ENCODE measurements around the gene GRAP2.

GRAP2 gene

DNA sequence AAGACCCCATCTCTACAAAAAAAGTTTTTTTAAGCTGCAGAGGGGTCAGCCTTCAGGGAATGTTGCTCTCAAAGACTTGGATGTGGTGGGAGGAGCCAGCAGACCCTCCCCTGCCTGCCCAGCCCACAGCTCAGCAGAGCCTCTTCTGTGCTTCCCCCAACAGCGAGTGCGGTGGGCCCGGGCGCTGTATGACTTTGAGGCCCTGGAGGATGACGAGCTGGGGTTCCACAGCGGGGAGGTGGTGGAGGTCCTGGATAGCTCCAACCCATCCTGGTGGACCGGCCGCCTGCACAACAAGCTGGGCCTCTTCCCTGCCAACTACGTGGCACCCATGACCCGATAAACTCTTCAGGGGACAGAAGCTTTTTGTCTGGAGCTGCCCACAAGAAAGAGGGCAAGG lies 69.9 kb downstream of the GRAP2 start:
- no peaks in the 10 kb centered on the region for H3K27me3 Mint-ChIP-seq
- peaks cover 55% of the 10 kb centered on the region for H3K36me3 Mint-ChIP-seq (ENCODE audit: low read depth)

DNA sequence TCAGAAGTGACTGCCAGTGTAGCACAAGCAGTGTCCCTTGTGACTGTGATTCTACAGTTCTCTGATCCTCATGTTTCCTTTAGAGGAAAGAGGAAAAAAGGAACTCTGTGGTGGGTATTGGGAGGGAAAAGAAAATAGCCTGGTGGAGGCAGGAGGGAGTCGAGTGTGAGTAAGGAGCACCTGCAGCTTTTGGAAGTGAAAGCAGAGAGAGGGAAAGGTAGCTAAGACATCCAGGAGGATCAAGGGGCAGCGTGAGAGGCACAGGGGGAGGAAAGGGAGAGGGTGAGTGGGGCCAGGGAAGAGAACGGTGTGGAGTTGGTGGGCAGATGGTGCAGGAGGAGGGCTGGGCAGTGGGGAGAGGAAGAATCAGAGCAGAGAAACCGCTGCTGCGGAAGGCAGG lies 71.8 kb downstream of the GRAP2 start:
- Mint-ChIP-seq H3K27ac (no peak overlapping the region), H3K9me3 (no peaks in the 10 kb centered on the region), H3K36me3 (ENCODE audit: low read depth) (peaks cover 56% of the 10 kb centered on the region), H3K27me3 (no peaks in the 10 kb centered on the region), H3K4me3 (no peak overlapping the region), H3K4me1 (ENCODE audit: low read depth) (no peaks in the 10 kb centered on the region)

More for the DNA sequence above, 69.9 kb downstream of the GRAP2 start:
- Mint-ChIP-seq H3K27ac (no peak overlapping the region), H3K9me3 (no peaks in the 10 kb centered on the region), H3K4me1 (ENCODE audit: low read depth) (peaks cover under 1% of the 10 kb centered on the region), H3K4me3 (no peak overlapping the region)

- Mint-ChIP-seq H3K27me3 (no peaks in the 10 kb centered on the region), H3K4me1 (ENCODE audit: low read depth) (peaks cover 6% of the 10 kb centered on the region), H3K27ac (no peak overlapping the region), H3K4me3 (no peak overlapping the region), H3K9me3 (no peaks in the 10 kb centered on the region), H3K36me3 (ENCODE audit: low read depth) (peaks cover 56% of the 10 kb centered on the region)
Measured at GRCh38 chr22:39973656-39974055, 72.8 kb downstream of the GRAP2 start.

DNA sequence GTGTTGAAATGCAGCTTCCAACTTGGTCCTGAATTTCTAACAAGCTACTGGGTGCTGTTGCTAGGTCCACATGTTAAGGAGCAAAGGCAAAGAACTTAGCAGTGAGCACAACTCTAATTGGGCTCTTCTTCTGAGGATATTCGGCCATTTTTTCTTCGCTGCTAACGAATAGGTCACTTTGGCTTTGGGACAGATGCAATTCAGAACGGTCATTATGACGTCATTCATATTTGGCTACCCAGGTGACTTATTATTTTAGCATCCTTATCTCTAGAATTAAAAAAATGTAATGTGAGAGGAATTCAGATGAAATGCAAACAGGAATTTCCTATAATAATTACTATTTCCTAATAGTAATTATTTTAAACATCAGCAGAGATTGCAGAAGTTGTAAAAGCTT lies 73.2 kb downstream of the GRAP2 start:
- H3K9me3 Mint-ChIP-seq = no peaks in the 10 kb centered on the region
- peaks cover 11% of the 10 kb centered on the region for H3K4me1 Mint-ChIP-seq (ENCODE audit: low read depth)
- H3K36me3 Mint-ChIP-seq (ENCODE audit: low read depth) = peaks cover 52% of the 10 kb centered on the region
- no peak overlapping the region for H3K4me3 Mint-ChIP-seq
- H3K27ac Mint-ChIP-seq = no peak overlapping the region
- H3K27me3 Mint-ChIP-seq = no peaks in the 10 kb centered on the region

DNA sequence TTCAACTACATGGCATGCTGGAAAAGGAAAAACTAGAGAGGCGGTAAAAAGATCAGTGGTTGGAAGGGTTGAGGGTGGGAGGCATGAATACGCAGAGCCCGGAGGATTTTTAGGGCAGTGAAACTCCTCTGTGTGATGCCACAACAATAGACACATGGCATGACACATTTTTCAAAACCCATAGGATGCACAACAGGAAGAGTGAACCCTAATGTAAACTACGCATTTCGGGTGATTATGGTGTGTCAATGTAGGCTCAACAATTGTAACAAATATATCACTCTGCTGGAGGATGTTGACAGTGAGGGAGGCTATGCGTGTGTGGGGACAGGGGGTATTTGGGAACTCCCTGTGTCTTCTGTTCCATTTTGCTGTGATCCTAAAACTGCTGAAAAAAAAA lies 78.2 kb downstream of the GRAP2 start:
- peak overlapping the region; percentile 59 for H3K27ac Mint-ChIP-seq
- peaks cover 23% of the 10 kb centered on the region for H3K36me3 Mint-ChIP-seq (ENCODE audit: low read depth)
- peaks cover 29% of the 10 kb centered on the region for H3K4me1 Mint-ChIP-seq (ENCODE audit: low read depth)
- H3K9me3 Mint-ChIP-seq = no peaks in the 10 kb centered on the region
- no peak overlapping the region for H3K4me3 Mint-ChIP-seq
- no peaks in the 10 kb centered on the region for H3K27me3 Mint-ChIP-seq

DNA sequence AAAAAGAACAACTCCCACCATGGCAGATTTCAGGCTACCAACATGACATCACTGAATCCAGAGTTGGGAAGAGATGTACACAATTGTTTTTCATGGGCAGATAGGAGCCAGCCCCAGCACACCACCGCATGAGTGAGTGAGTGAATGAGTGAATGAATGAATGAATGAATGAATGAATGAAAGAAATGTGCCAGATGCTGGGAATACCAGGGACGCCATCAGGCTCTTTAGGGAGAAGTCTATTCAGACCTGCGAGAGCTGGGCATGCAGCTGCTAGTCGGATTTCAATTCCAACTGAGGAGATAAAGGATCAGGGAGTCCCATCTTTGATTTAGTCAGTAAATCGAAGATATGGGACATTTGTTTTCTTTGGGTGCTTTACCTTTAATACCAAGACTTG lies 78.6 kb downstream of the GRAP2 start:
- Mint-ChIP-seq H3K27me3 (no peaks in the 10 kb centered on the region), H3K9me3 (no peaks in the 10 kb centered on the region)

GRCh38 chr22:39980596-39980995 lies 79.7 kb downstream of the GRAP2 start:
- no peaks in the 10 kb centered on the region for H3K27me3 Mint-ChIP-seq
- peaks cover 20% of the 10 kb centered on the region for H3K36me3 Mint-ChIP-seq (ENCODE audit: low read depth)
- H3K27ac Mint-ChIP-seq = no peak overlapping the region
- H3K4me1 Mint-ChIP-seq (ENCODE audit: low read depth) = peaks cover 37% of the 10 kb centered on the region
- H3K4me3 Mint-ChIP-seq = no peak overlapping the region
- H3K9me3 Mint-ChIP-seq = no peaks in the 10 kb centered on the region

More for the DNA sequence above, 78.6 kb downstream of the GRAP2 start:
- H3K4me3 Mint-ChIP-seq = no peak overlapping the region
- peaks cover 29% of the 10 kb centered on the region for H3K4me1 Mint-ChIP-seq (ENCODE audit: low read depth)
- no peak overlapping the region for H3K27ac Mint-ChIP-seq
- peaks cover 23% of the 10 kb centered on the region for H3K36me3 Mint-ChIP-seq (ENCODE audit: low read depth)

DNA sequence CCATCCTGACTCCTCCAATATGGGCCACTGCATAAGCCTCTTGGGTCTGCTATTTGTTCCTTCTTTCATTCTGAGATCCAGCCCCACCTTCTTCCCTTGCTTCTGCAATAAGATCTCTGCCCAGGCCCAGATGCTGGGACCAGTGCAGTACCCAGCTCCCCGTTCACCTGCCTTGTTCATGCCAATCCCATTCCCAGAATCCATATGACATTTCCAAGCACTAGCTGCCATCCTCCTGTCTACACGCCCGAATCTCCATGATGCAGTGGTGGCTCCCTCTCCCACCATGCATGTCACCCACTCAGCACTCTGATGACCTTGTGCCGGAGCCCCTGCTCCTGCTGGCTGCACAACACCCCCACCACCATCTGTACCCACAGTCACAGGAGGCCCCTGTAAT lies 82.5 kb downstream of the GRAP2 start:
- no peak overlapping the region for H3K4me3 Mint-ChIP-seq
- peaks cover 36% of the 10 kb centered on the region for H3K4me1 Mint-ChIP-seq (ENCODE audit: low read depth)
- H3K9me3 Mint-ChIP-seq = no peaks in the 10 kb centered on the region

GRCh38 chr22:39984006-39984405 lies 83.1 kb downstream of the GRAP2 start:
- Mint-ChIP-seq H3K9me3 (no peaks in the 10 kb centered on the region), H3K4me3 (no peak overlapping the region), H3K36me3 (ENCODE audit: low read depth) (peaks cover 3% of the 10 kb centered on the region), H3K4me1 (ENCODE audit: low read depth) (peaks cover 32% of the 10 kb centered on the region), H3K27me3 (peaks cover 4% of the 10 kb centered on the region), H3K27ac (no peak overlapping the region)

More for the DNA sequence above, 82.5 kb downstream of the GRAP2 start:
- Mint-ChIP-seq H3K36me3 (ENCODE audit: low read depth) (peaks cover 3% of the 10 kb centered on the region), H3K27me3 (no peaks in the 10 kb centered on the region), H3K27ac (peak overlapping the region; percentile 15)

- H3K36me3 Mint-ChIP-seq (ENCODE audit: low read depth) = no peaks in the 10 kb centered on the region
- peaks cover 8% of the 10 kb centered on the region for H3K27me3 Mint-ChIP-seq
- H3K27ac Mint-ChIP-seq = no peak overlapping the region
- H3K9me3 Mint-ChIP-seq = no peaks in the 10 kb centered on the region
- peaks cover 25% of the 10 kb centered on the region for H3K4me1 Mint-ChIP-seq (ENCODE audit: low read depth)
- no peak overlapping the region for H3K4me3 Mint-ChIP-seq
Measured at GRCh38 chr22:39984746-39985145, 83.9 kb downstream of the GRAP2 start.

DNA sequence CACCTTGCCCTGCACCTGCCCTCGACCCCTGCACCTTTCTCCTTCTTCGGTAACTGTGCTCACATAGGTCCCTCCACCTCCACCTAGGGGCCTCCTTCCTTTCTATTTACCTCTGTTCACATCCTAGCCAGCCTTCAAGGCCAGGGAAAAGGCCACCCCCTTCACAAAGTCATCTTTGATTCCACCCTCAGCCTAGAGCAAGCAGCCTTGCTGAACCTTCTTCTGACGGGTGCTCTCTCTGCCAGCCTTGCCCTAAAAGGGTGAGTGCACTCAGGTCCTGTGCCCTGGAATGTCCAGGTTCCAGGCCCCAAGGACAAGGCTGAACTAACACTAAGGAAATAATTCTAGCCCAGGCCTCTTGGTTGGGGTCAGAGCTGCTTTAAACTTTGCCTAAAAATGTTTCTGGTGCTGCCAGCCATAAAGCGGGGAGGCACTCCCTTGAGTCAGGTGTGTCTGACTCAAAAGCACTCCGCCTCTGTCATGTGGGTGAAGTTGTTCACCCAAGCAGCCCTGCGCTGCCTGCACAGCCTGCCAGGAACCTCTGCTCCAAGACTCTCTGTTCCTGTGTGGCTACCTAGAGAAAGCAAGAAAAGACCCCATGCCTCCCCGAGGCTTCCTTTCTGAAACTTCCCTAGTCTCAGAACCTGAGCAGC lies 84.6 kb downstream of the GRAP2 start:
- H3K4me3 Mint-ChIP-seq = no peak overlapping the region
- peaks cover 17% of the 10 kb centered on the region for H3K4me1 Mint-ChIP-seq (ENCODE audit: low read depth)
- H3K9me3 Mint-ChIP-seq = no peaks in the 10 kb centered on the region
- no peaks in the 10 kb centered on the region for H3K36me3 Mint-ChIP-seq (ENCODE audit: low read depth)
- no peak overlapping the region for H3K27ac Mint-ChIP-seq
- peaks cover 8% of the 10 kb centered on the region for H3K27me3 Mint-ChIP-seq

DNA sequence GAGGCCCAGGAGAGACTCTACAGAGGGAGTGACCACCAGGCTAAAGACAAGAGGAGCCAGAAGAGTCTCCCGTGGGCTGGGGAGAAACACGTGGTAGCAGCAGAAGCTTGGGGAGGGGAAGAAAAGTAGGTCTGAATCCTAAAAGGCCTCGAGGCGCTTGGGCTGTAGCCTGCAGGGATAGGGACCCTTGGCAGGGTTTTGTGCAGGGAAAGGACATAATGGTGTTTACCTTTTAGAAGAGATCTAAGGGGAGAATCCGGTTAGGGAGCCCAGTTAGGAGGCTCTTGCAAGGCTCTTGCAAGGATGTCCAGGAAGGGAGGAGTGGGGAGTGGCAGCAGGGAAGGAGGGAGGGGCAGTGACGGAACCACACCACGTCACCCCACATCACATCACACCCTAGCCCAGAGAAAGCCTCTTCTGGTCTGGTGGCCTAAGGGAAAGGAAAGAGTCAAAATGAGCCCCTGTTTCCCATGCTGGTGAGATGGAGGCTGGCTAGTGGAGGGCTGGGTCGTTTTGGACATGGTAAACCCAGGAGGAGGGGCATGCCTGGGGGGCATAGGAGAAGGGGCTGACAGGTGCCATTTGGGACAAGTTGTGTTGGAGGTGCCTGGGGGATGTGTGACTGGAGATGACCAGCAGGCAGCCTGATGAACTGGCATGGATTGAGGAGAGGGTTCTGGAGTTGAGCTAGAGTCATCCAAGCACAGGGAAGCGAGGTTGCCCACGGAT lies 87.7 kb downstream of the GRAP2 start:
- Mint-ChIP-seq H3K4me1 (ENCODE audit: low read depth) (peaks cover 13% of the 10 kb centered on the region), H3K27ac (no peak overlapping the region), H3K9me3 (no peaks in the 10 kb centered on the region), H3K27me3 (peaks cover 12% of the 10 kb centered on the region), H3K4me3 (no peak overlapping the region), H3K36me3 (ENCODE audit: low read depth) (no peaks in the 10 kb centered on the region)

- Mint-ChIP-seq H3K4me3 (no peak overlapping the region), H3K27me3 (peaks cover 12% of the 10 kb centered on the region), H3K27ac (no peak overlapping the region), H3K36me3 (ENCODE audit: low read depth) (no peaks in the 10 kb centered on the region), H3K9me3 (no peaks in the 10 kb centered on the region), H3K4me1 (ENCODE audit: low read depth) (peaks cover 21% of the 10 kb centered on the region)
Measured at GRCh38 chr22:39989633-39990032, 88.7 kb downstream of the GRAP2 start.

GRCh38 chr22:39990686-39991085 lies 89.8 kb downstream of the GRAP2 start:
- Mint-ChIP-seq H3K27ac (no peak overlapping the region), H3K4me1 (ENCODE audit: low read depth) (peaks cover 12% of the 10 kb centered on the region), H3K36me3 (ENCODE audit: low read depth) (no peaks in the 10 kb centered on the region), H3K9me3 (no peaks in the 10 kb centered on the region), H3K27me3 (peaks cover 12% of the 10 kb centered on the region), H3K4me3 (no peak overlapping the region)

DNA sequence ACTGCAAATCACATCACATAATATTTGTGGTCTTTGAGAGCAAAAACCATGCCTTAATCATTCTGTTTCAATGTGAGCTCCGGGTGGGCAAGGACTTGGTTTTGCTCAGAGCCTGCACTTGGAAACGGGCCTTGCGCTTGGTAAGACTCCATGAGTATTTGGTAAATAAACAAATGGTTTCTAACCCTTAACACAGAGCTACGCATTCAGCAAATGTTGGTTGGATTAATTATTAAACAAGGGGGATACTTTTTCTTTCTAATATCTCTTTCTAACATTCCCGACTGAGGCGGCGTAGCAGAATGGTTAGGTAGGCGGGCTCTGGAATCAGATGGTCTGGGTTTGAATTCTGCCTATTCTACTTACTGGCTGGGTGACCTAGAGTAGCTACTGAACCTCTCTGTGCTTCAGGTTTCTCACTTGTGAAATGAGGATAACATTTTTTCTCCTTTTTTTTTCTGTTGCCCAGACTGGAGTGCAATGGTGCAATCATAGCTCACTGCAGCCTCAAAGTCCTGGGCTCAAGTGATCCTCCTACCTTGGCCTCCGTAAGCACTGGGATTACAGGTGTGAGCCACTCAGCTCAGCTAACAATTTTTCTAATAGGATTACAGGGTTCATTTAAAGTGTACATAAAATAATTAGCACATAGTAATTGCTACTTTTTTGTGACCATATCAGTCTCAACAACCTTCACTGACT lies 90.4 kb downstream of the GRAP2 start:
- H3K4me1 Mint-ChIP-seq (ENCODE audit: low read depth) = peaks cover 8% of the 10 kb centered on the region
- no peaks in the 10 kb centered on the region for H3K36me3 Mint-ChIP-seq (ENCODE audit: low read depth)
- H3K9me3 Mint-ChIP-seq = no peaks in the 10 kb centered on the region
- H3K27me3 Mint-ChIP-seq = peaks cover 16% of the 10 kb centered on the region
- no peak overlapping the region for H3K27ac Mint-ChIP-seq
- no peak overlapping the region for H3K4me3 Mint-ChIP-seq
